GM08714 (cell line): ENCODE data around the gene RPTOR.
"Not testable (repeated sequence)": the region's sequence is repeated elsewhere in the genome, so short reads cannot be mapped to it uniquely, and the experiment has no call there.

ENCODE experiments used
- H3K4me3 ChIP-seq: fragments of 200-500 bp; sonication (Bioruptor generic); 2 replicates; pipeline ENCODE4 v1.5.1; 2014; ENCODE audit warnings: mild to moderate bottlenecking, low read length, inconsistent platforms
- ZNF274 ChIP-seq: IDR thresholded peaks from 2 replicates; pipeline ENCODE4 v1.6.1; 2012; ENCODE audit warnings: mild to moderate bottlenecking, low read depth, low read length

The RPTOR gene

DNA sequence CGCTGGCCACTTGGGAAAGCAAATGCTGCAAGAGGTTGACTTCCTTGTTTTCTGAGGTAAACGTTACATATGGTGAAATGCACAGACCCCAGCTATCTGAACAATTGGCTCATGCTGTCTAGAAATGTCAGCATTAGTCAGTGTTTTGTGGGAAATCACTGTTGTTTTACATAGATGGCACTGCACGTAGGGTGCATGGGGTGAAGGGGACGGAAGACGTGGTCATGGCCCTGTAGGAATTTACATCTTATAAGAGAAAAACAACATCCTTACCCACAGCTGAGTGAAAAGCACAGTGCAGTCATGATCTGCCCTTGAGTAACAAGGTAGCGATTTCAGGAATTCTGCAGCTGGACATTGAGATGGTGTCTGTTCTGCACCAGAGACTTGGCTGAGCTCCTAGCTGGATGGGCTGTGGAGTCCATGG is 15.2 kb downstream of the RPTOR start:
- H3K4me3 ChIP-seq: no peak overlapping the region
- no peak for TF ChIP-seq ZNF274

DNA sequence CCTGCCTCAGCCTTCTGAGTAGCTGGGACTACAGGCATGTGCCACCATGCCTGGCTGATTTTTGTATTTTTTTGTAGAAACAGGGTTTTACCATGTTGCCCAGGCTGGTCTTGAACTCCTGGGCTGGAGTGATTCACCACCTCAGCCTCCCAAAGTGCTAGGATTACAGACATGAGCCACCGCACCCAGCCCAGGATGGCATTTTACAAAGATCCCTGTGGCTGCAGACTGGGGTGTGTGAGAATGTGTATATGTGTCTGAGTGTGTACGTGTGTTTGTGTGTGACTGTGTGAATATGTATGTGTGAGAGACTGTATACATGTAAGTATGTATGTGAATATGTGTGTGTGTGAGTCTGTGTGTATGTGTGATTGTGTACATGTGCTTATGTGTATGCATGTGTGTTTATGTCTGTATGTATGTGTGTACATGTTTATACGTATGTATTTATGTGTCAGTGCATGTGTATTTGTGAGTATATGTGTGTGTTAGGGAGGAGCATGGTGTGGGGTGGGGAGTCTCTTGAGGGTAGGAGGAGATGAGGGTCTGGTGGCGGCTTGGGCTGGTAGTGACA is 17.0 kb downstream of the RPTOR start:
- H3K4me3 ChIP-seq: no peak overlapping the region
- TF ChIP-seq ZNF274: no peak

DNA sequence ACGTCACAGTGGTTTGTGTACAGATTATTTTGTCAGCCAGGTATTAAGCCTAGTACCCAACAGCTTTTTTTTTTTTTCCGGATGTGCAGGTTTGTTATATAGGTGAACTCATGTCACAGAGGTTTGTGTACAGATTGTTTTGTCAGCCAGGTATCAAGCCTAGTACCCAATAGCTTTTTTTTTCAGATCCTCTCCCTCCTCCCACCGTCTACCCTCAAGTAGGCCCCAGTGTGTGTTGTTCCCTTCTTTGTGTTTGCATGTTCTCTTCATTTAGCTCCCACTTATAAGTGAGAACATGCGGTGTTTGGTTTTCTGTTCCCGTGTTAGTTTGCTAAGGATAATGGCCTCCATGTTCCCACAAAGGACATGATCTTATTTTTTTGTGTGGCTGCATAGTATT is 19.9 kb downstream of the RPTOR start:
- TF ChIP-seq ZNF274: no peak
- no peak overlapping the region for H3K4me3 ChIP-seq

DNA sequence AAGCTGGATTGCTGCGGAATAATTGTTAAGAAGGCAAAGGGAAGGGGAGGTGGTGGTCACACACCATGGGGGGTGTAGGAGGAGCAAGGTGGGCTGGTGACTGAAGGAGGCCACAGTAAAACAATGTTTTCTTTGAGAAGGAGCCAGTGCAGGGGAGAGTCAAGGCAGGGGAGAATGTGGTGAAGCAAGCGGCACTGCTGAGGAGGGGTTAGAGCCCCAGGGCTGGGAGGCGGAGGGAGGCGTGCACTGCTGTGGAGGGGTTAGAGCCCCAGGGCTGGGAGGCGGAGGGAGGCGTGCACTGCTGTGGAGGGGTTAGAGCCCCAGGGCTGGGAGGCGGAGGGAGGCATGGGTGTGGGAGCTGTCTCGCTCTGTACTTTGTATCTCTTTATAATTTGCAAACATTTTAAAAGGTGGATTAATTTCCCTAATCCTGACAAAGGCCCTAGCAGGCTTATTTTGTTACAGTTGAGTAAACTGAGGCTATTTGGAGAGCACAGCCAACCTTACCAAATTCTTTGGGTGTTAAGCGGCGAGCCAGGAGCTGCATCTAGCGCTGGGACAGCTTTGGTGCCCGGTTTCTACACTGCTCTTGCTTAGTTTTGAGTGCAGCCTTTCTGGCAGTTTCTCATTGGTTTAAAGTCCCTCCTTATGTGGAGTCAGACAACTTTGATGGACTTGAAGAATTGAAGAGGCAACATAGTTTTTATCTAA is 20.9 kb downstream of the RPTOR start:
- no peak overlapping the region for H3K4me3 ChIP-seq
- no peak for TF ChIP-seq ZNF274

DNA sequence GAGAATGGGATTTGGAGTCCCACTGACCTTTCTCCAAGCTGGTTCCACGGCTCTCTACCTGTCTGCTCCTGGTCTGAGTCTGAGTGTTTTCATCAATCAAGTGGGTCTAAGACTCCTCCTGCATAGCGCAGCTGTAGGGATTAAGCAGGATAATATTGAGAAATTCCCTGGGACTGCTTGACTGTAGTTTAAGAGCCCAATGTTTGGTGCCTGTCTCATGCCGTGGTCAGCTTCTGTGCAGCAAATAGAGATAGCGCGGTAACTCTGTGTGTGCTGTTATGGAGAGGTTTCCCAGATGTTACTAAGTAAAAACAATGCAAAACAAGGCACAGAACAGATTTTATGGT is 21.4 kb downstream of the RPTOR start:
- TF ChIP-seq ZNF274: no peak
- no peak overlapping the region for H3K4me3 ChIP-seq

DNA sequence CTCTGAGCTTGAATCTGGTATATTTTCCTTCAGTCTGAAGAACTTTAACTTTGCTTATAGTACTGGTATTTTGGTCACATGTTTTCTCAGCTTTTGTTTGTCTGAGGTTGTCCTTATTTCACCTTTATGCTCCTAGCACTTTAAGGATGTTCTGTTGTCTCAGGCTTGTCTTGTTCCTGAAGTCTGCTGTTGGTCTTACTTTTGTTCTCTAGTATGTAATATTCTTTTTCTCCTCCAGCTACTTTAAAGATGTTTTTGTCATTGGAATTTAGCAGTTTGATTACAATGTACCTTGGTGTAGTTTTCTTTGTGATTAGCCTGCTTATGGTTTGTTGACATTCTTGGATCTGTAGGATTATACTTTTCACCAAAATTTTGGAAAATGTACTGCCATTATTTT is 23.6 kb downstream of the RPTOR start:
- TF ChIP-seq ZNF274: no peak
- no peak overlapping the region for H3K4me3 ChIP-seq

DNA sequence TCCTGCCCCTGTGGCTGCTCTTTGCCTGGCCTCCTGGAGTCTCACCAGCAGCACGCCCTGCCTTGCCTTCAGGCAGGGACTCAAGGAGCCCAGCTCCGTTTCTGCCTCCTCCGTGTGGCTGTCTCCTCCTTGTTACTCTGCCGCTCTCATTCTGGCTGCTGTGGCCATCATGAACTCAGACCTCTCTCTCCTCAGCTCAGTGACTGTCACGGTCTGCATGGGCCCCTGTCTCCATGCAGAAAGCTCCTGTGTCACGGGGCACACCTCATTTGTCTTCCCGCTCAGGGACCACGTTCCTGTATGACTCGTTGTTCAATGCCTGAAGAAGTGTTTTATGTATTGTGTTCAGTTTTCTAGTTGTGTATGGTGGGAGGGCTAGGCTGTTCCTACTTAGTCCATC is 25.3 kb downstream of the RPTOR start:
- H3K4me3 ChIP-seq: no peak overlapping the region
- TF ChIP-seq ZNF274: no peak

DNA sequence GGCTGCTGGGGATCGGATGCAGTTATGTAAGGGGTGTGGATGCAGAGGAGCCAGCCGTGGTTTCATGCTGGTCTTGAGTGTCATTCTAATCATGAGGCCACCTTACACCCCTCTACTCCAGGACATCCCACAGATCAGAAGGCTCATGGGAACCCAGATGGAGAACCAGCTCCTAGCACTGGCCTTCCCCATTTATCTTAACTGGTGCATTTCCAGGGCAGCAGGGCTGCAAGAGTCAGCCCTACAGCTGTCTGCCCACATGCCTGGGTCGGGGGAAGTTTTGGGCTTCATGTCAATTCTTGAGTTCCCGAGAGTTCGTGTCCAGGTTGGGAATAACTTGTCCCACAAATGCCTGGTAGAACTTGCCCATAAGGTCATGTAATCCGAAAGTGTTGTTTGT is 29.1 kb downstream of the RPTOR start:
- no peak for TF ChIP-seq ZNF274

DNA sequence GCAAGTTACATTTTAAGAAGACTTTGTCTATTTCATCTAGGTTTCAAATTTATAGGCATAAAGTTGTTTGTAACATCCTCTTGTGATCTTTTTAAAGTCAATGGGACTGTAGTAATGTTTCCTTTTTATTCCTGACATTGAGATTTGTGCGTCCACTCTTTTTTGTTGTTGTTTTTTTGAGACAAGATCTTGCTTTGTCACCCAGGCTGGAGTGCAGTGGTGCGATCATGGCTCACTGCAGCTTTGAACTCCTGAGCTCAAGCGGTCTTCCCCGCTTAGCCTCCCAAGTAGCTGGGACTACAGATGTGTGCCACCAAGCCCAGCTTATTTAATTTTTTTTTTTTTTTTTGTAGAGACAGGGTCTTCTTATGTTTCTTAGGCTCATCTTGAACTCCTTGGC is 29.9 kb downstream of the RPTOR start:
- TF ChIP-seq ZNF274: no peak

More for the DNA sequence above, 29.1 kb downstream of the RPTOR start:
- H3K4me3 ChIP-seq: no peak overlapping the region

DNA sequence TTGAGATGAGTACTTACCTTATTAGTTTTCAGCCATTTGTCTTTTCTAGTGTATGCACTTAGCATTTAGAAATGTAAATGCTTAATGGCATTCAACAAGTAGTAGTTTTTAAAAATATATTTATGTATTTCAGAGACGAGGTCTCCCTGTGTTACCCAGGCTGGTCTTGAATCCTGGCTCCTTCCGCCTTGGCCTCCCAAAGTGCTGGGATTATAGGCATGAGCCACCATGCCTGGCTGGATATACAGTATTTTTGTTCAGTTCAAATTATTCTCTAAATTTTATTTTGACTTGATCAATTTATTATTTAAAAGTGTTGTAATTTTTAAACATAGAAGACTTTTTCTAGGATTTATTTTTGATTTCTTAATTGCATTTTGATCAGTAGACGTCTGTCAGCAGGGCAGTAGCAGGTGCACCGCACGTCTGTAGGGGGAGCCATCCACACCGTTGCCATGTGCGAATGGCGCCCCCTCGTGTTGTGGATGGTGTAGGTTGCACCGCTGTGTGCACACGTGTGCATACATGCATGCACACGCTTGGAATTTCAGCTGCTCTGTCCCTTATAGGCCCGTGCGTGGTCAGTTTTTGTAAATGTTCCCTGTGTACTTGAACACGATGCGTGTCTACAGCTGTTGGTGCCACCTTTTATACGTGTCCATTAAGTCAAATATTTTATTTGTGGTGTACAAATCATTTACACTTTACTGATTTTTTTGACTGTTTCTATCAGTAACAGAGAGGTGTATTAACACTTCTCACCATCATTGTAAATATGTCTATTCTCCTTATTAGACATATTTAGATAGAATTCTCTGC is 30.6 kb downstream of the RPTOR start:
- no peak for TF ChIP-seq ZNF274
- no peak overlapping the region for H3K4me3 ChIP-seq

More for the DNA sequence above, 29.9 kb downstream of the RPTOR start:
- H3K4me3 ChIP-seq: no peak overlapping the region

DNA sequence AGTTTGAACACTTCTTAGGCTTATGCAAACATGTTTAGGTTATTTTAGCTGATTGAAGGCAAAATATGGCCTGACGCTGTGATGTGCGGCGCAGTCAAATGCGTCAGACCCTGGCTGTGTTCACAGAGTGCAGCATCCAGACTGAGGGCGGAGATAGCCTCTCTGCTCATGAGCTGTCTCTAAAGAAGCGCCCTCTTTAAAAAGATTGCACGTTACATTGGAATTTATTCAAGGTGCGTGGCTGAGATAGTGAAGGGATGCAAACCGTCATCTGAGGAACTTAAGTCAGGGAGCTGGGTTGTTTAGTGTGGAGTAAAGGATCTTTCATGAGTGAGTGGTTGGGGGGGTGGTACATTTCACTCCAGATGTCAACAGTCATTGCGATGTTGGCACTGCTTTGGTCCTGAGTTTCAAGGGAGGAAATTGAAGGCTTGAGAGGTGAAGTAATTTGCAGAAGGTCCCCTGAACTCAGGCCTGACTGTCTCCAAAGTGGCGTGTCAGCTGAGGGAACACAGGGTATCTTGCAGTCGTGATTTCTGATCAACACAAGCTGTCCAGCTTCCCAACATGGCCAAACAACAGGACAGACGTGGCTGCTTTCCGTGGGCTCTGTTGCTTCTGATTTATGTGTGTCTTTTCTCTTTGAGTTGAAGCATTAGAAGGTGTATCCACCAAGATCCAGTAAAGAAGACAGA is 33.4 kb downstream of the RPTOR start:
- no peak for TF ChIP-seq ZNF274
- H3K4me3 ChIP-seq: no peak overlapping the region

DNA sequence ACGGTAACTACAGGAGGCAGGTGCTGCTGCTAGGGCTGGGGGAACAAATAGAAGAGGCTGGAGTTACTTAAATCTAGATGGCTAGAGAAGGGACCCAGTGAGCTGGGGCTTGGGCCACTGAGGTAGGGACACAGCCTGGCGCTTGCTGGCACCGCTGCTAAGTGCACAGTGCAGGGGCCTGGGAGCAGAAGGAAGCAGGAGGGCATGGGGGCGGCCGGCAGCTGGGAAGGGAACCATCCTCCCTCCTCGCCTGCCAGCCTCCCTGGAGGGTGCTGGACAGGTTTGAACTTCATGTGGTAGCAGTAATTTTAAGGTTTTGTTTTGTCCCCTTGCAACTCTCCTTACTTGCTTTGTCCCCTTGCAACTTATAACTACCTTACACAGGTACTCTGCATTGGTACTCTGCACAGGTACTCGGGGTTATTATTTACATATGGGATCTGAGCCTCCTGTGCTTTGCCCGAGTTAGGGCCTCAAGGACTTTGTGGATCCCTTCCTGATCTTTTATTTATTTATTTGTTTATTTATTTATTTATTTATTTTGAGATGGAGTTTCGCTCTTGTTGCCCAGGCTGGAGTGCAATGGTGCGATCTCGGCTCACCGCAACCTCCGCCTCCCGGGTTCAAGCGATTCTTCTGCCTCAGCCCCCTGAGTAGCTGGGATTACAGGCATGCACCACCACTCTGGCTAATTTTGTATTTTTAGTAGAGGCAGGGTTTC is 34.2 kb downstream of the RPTOR start:
- H3K4me3 ChIP-seq: not testable (repeated sequence)

DNA sequence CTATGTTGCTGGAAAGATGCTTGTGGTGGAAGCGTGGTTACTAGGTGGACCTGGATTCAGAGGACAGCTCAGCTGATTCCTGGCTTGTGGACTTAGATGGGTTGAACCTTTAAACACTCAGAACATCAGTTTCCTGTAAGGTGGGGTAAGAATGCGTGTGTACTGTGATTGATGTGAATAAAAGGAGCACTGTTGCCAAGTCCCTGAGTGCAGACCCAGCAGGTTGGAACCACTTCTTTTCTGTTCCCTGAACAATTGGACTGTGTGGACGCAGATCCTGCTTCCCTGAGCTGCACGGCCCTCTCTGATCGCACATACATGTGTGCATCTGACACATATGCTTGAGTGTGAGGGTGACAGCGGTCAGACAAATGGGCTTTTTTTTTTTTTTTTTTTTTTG is 37.5 kb downstream of the RPTOR start:
- TF ChIP-seq ZNF274: no peak

More for the DNA sequence above, 37.5 kb downstream of the RPTOR start:
- no peak overlapping the region for H3K4me3 ChIP-seq
